ENCODE results near the gene CASK.

CASK gene

GRCh38 chrX:41863343-41864203 is 59.8 kb downstream of the CASK start:
- no peaks in the 10 kb centered on the region for H3K27me3 ChIP-seq (ENCODE audit: insufficient read depth, low read depth, severe bottlenecking)
- TF ChIP-seq CTCF (IDR thresholded peaks at IDR 0.05; ENCODE audit: low read depth, low read length), result no peak
- H3K27ac ChIP-seq, result no peak overlapping the region
- no peaks in the 10 kb centered on the region for H3K9me3 ChIP-seq (ENCODE audit: severe bottlenecking)
- no peak overlapping the region for H3K4me3 ChIP-seq (ENCODE audit: low read depth, low read length)
- H3K36me3 ChIP-seq, result no peaks in the 10 kb centered on the region
- DNase-seq, result no peak

- Histone ChIP-seq H3K36me3 (no peaks in the 10 kb centered on the region), H3K27ac (no peak overlapping the region), H3K9me3 (ENCODE audit: severe bottlenecking) (no peaks in the 10 kb centered on the region), H3K4me3 (ENCODE audit: low read depth, low read length) (no peak overlapping the region), H3K27me3 (ENCODE audit: insufficient read depth, low read depth, severe bottlenecking) (no peaks in the 10 kb centered on the region)
- DNase-seq, result no peak
- no peak for TF ChIP-seq CTCF (IDR thresholded peaks at IDR 0.05; ENCODE audit: low read depth, low read length)
These were observed 60.7 kb downstream of the CASK start for GRCh38 chrX:41862562-41863184.

- H3K27me3 ChIP-seq (ENCODE audit: insufficient read depth, low read depth, severe bottlenecking), result no peaks in the 10 kb centered on the region
- TF ChIP-seq CTCF (IDR thresholded peaks at IDR 0.05; ENCODE audit: low read depth, low read length), result no peak
- no peak overlapping the region for H3K27ac ChIP-seq
These were observed 65.1 kb downstream of the CASK start for GRCh38 chrX:41858161-41858775.

GRCh38 chrX:41857670-41858069 is 65.7 kb downstream of the CASK start:
- H3K36me3 ChIP-seq, result no peaks in the 10 kb centered on the region
- no peak for TF ChIP-seq CTCF (IDR thresholded peaks at IDR 0.05; ENCODE audit: low read depth, low read length)

More at GRCh38 chrX:41858161-41858775, 65.1 kb downstream of the CASK start:
- DNase-seq, result no peak
- Histone ChIP-seq H3K9me3 (ENCODE audit: severe bottlenecking) (no peaks in the 10 kb centered on the region), H3K4me3 (ENCODE audit: low read depth, low read length) (no peak overlapping the region), H3K36me3 (no peaks in the 10 kb centered on the region)

GRCh38 chrX:41846714-41847113 is 76.6 kb downstream of the CASK start:
- H3K36me3 ChIP-seq, result no peaks in the 10 kb centered on the region
- TF ChIP-seq CTCF (IDR thresholded peaks at IDR 0.05; ENCODE audit: low read depth, low read length), result no peak
- H3K4me3 ChIP-seq (ENCODE audit: low read depth, low read length), result no peak overlapping the region
- no peaks in the 10 kb centered on the region for H3K9me3 ChIP-seq (ENCODE audit: severe bottlenecking)
- no peak overlapping the region for H3K27ac ChIP-seq
- no peaks in the 10 kb centered on the region for H3K27me3 ChIP-seq (ENCODE audit: insufficient read depth, low read depth, severe bottlenecking)
- no peak for DNase-seq

More at GRCh38 chrX:41857670-41858069, 65.7 kb downstream of the CASK start:
- H3K27me3 ChIP-seq (ENCODE audit: insufficient read depth, low read depth, severe bottlenecking), result no peaks in the 10 kb centered on the region
- no peak overlapping the region for H3K27ac ChIP-seq
- DNase-seq, result no peak
- H3K4me3 ChIP-seq (ENCODE audit: low read depth, low read length), result no peak overlapping the region
- H3K9me3 ChIP-seq (ENCODE audit: severe bottlenecking), result no peaks in the 10 kb centered on the region
